Liver (tissue), 9 donors: ENCODE data around the gene BOLA2B. TPM values are rescaled to one million over a fixed set of nuclear protein-coding genes. Genes with fewer than 3 reads are reported as not detected.

Experiments
- DNase-seq: peaks from one replicate; pipeline ENCODE4 v3.0.0-alpha.2; 2017; ENCODE audit warnings: low spot score
- H3K27ac ChIP-seq, 2 donors: one replicate each; pipeline ENCODE4 v1.7.0; 2013; ENCODE audit warnings: inconsistent platforms in 2 of 2, low read length in 2 of 2, control low read depth in 1 of 2, low read depth in 1 of 2, mild to moderate bottlenecking in 1 of 2
- H3K27me3 ChIP-seq, 4 donors: one replicate each; pipeline versions ENCODE4 v1.6.1 to v1.7.0; 2013; ENCODE audit warnings: low read length in 3 of 4, inconsistent platforms in 1 of 4, mild to moderate bottlenecking in 1 of 4, moderate library complexity in 1 of 4; ENCODE audit not compliant: control insufficient read depth in 4 of 4, insufficient read depth in 4 of 4
- H3K36me3 ChIP-seq, 4 donors: one replicate each; pipeline versions ENCODE4 v1.6.1 to v1.7.0; 2013; ENCODE audit warnings: low read length in 3 of 4, mild to moderate bottlenecking in 3 of 4, low read depth in 1 of 4, moderate library complexity in 1 of 4; ENCODE audit not compliant: control insufficient read depth in 4 of 4, insufficient read depth in 3 of 4
- H3K4me1 ChIP-seq, 4 donors: one replicate each; pipeline versions ENCODE4 v1.6.1 to v1.7.0; 2013; ENCODE audit warnings: low read length in 3 of 4, mild to moderate bottlenecking in 3 of 4, moderate library complexity in 1 of 4; ENCODE audit not compliant: control insufficient read depth in 4 of 4, insufficient read depth in 4 of 4
- H3K4me3 ChIP-seq, 3 donors: one replicate each; pipeline versions ENCODE4 v1.6.1 to v1.7.0; 2013; ENCODE audit warnings: low read length in 3 of 3, control low read depth in 1 of 3, low read depth in 1 of 3, mild to moderate bottlenecking in 1 of 3
- H3K9ac ChIP-seq, 2 donors: one replicate each; pipeline ENCODE4 v1.7.0; 2013; ENCODE audit warnings: low read length in 2 of 2, mild to moderate bottlenecking in 2 of 2, moderate library complexity in 2 of 2, control low read depth in 1 of 2, low read depth in 1 of 2
- H3K9me3 ChIP-seq, 4 donors: one replicate each; pipeline versions ENCODE4 v1.6.1 to v1.7.0; 2013; ENCODE audit warnings: low read length in 3 of 4; ENCODE audit not compliant: control insufficient read depth in 4 of 4
- ATF3 ChIP-seq: IDR thresholded peaks from 2 replicates; pipeline ENCODE4 v1.6.1; 2016; ENCODE audit warnings: antibody characterized with exemption
- EGR1 ChIP-seq, 2 donors: IDR thresholded peaks; 2 replicates each; pipeline ENCODE4 v1.6.1; 2016 to 2018; ENCODE audit warnings: antibody characterized with exemption in 2 of 2, low read depth in 2 of 2
- FOXA1 ChIP-seq: IDR thresholded peaks from 2 replicates; pipeline ENCODE4 v1.6.1; 2016; ENCODE audit warnings: antibody characterized with exemption
- FOXA2 ChIP-seq: IDR thresholded peaks from 2 replicates; pipeline ENCODE4 v1.6.1; 2016; ENCODE audit warnings: antibody characterized with exemption
- GABPA ChIP-seq, 2 donors: IDR thresholded peaks in 1 of 2; conservative IDR thresholded peaks in 1 of 2; 2 replicates each; pipeline ENCODE4 v1.6.1; 2016; ENCODE audit warnings: antibody characterized with exemption in 2 of 2, mild to moderate bottlenecking in 1 of 2, moderate library complexity in 1 of 2
- HNF4A ChIP-seq, 2 donors: conservative IDR thresholded peaks; 2 replicates each; pipeline ENCODE4 v1.6.1; 2016; ENCODE audit warnings: antibody characterized with exemption in 2 of 2, mild to moderate bottlenecking in 2 of 2
- HNF4G ChIP-seq: IDR thresholded peaks from 2 replicates; pipeline ENCODE4 v1.6.1; 2016; ENCODE audit warnings: antibody characterized with exemption
- JUND ChIP-seq, 2 donors: IDR thresholded peaks; 2 replicates each; pipeline ENCODE4 v1.6.1; 2016; ENCODE audit warnings: antibody characterized with exemption in 2 of 2
- MAX ChIP-seq: IDR thresholded peaks from 2 replicates; pipeline ENCODE4 v1.6.1; 2016; ENCODE audit warnings: antibody characterized with exemption
- NR2F2 ChIP-seq: IDR thresholded peaks from 2 replicates; pipeline ENCODE4 v1.6.1; 2016; ENCODE audit warnings: antibody characterized with exemption
- RAD21 ChIP-seq, 2 donors: IDR thresholded peaks; 2 replicates each; pipeline ENCODE4 v1.6.1; 2016; ENCODE audit warnings: antibody characterized with exemption in 2 of 2, mild to moderate bottlenecking in 2 of 2
- RXRA ChIP-seq, 2 donors: IDR thresholded peaks; 2 replicates each; pipeline ENCODE4 v1.6.1; 2017 to 2018; ENCODE audit warnings: antibody characterized with exemption in 2 of 2, mild to moderate bottlenecking in 1 of 2
- SP1 ChIP-seq: IDR thresholded peaks from 2 replicates; pipeline ENCODE4 v1.6.1; 2018; ENCODE audit warnings: antibody characterized with exemption, mild to moderate bottlenecking
- TAF1 ChIP-seq: conservative IDR thresholded peaks from 2 replicates; pipeline ENCODE4 v1.6.1; 2016; ENCODE audit warnings: antibody characterized with exemption, mild to moderate bottlenecking
- YY1 ChIP-seq: IDR thresholded peaks from 2 replicates; pipeline ENCODE4 v1.6.1; 2016; ENCODE audit warnings: antibody characterized with exemption, mild to moderate bottlenecking
- ZBTB33 ChIP-seq: IDR thresholded peaks from 2 replicates; pipeline ENCODE4 v1.6.1; 2016; ENCODE audit warnings: antibody characterized with exemption
- WGBS: extraction: QIAGEN DNeasy Blood & Tissue Kit; methylation state at CpG from one replicate; pipeline ENCODE4 v1.1.7; 2013; 5-methylcytosine and 5-hydroxymethylcytosine counted together
- polyA plus RNA-seq, 2 donors: library from polyadenylated mRNA; stranded (reverse) in 1 of 2; unstranded in 1 of 2; fragments of 200-250 nt in 1 of 2; fragments of >200 nt in 1 of 2; fragmentation: Nextera tagmentation in 1 of 2; extraction: Ambion mirVana in 1 of 2; gene quantifications; one replicate each; pipeline versions ENCODE4 v1.2.1 to v1.2.3, GENCODE V29; 2013 to 2015
- total RNA-seq, 2 donors: library from RNA; depleted of rRNA; stranded (reverse); fragments of >200 nt; gene quantifications; one replicate each; pipeline ENCODE4 v1.2.3, GENCODE V29; 2014
- TF ChIP-seq, protein P1 (sequence below): fragments of 150-350 bp; IDR thresholded peaks from 2 replicates; pipeline ENCODE4 v1.5.1; 2017; ENCODE audit warnings: improper control_type of control experiment, low read depth, low read length; ENCODE audit not compliant: missing input control
- TF ChIP-seq, protein P2 (sequence below): IDR thresholded peaks from 2 replicates; pipeline ENCODE4 v1.6.1; 2016; ENCODE audit warnings: antibody characterized with exemption, mild to moderate bottlenecking
- donor health status: healthy.
- donor health status: healthy.
- donor health status: healthy.
- donor health status: healthy.
- donor health status: healthy.

Gene BOLA2B
- total and polyA plus RNA-seq, 4 donors, result 21.2 to 79.8 (median 56.8) TPM

DNA sequence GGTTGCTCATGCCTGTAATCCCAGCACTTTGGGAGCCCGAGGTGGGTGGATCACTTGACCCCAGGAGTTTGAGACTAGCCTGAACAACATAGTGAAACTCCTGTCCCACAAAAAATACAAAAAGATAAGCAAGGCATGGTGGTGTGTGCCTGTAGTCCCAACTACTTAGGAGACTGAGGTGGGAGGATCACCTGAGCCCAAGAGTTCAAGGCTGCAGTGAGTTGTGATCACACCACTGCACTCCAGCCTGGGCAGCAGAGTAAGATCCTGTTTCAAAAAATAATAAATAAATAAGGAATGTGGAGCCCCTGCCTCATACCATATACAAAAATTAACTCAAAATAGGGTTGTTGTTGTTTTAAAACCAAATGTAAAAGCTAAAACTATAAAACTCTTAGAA is 36.3 kb downstream of the BOLA2B start:
- Histone ChIP-seq H3K36me3 (no peaks in the 10 kb centered on the region), H3K4me1 (no peaks in the 10 kb centered on the region), H3K9me3 (no peaks in the 10 kb centered on the region), H3K27ac (no peak overlapping the region), H3K4me3 (no peak overlapping the region), H3K27me3 (no peaks in the 10 kb centered on the region), H3K9ac (no peak overlapping the region)
- no peak for TF ChIP-seq RXRA (IDR thresholded peaks at IDR 0.05)
- TF ChIP-seq EGR1 (IDR thresholded peaks at IDR 0.05; ENCODE audit: low read depth in 2 of 2), result no peak
- TF ChIP-seq RAD21 (IDR thresholded peaks at IDR 0.05), result no peak
- no peak for TF ChIP-seq FOXA1
- TF ChIP-seq YY1, result no peak
- TF ChIP-seq ZBTB33, result no peak
- TF ChIP-seq, protein P1, sequence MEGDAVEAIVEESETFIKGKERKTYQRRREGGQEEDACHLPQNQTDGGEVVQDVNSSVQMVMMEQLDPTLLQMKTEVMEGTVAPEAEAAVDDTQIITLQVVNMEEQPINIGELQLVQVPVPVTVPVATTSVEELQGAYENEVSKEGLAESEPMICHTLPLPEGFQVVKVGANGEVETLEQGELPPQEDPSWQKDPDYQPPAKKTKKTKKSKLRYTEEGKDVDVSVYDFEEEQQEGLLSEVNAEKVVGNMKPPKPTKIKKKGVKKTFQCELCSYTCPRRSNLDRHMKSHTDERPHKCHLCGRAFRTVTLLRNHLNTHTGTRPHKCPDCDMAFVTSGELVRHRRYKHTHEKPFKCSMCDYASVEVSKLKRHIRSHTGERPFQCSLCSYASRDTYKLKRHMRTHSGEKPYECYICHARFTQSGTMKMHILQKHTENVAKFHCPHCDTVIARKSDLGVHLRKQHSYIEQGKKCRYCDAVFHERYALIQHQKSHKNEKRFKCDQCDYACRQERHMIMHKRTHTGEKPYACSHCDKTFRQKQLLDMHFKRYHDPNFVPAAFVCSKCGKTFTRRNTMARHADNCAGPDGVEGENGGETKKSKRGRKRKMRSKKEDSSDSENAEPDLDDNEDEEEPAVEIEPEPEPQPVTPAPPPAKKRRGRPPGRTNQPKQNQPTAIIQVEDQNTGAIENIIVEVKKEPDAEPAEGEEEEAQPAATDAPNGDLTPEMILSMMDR, result no peak
- TF ChIP-seq FOXA2, result no peak
- TF ChIP-seq HNF4G, result no peak
- TF ChIP-seq JUND (IDR thresholded peaks at IDR 0.05), result no peak
- no peak for TF ChIP-seq SP1
- TF ChIP-seq, protein P2, sequence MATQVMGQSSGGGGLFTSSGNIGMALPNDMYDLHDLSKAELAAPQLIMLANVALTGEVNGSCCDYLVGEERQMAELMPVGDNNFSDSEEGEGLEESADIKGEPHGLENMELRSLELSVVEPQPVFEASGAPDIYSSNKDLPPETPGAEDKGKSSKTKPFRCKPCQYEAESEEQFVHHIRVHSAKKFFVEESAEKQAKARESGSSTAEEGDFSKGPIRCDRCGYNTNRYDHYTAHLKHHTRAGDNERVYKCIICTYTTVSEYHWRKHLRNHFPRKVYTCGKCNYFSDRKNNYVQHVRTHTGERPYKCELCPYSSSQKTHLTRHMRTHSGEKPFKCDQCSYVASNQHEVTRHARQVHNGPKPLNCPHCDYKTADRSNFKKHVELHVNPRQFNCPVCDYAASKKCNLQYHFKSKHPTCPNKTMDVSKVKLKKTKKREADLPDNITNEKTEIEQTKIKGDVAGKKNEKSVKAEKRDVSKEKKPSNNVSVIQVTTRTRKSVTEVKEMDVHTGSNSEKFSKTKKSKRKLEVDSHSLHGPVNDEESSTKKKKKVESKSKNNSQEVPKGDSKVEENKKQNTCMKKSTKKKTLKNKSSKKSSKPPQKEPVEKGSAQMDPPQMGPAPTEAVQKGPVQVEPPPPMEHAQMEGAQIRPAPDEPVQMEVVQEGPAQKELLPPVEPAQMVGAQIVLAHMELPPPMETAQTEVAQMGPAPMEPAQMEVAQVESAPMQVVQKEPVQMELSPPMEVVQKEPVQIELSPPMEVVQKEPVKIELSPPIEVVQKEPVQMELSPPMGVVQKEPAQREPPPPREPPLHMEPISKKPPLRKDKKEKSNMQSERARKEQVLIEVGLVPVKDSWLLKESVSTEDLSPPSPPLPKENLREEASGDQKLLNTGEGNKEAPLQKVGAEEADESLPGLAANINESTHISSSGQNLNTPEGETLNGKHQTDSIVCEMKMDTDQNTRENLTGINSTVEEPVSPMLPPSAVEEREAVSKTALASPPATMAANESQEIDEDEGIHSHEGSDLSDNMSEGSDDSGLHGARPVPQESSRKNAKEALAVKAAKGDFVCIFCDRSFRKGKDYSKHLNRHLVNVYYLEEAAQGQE, result no peak
- no peak for TF ChIP-seq TAF1
- TF ChIP-seq MAX, result no peak
- TF ChIP-seq GABPA (IDR thresholded peaks at IDR 0.05 in 1 of 2, conservative IDR thresholded peaks at IDR 0.05 in 1 of 2), result no peak
- TF ChIP-seq ATF3, result no peak
- TF ChIP-seq NR2F2, result no peak
- TF ChIP-seq HNF4A (conservative IDR thresholded peaks at IDR 0.05), result no peak
- WGBS, result 82% methylated on average over 1 of the region's 1 CpG
- DNase-seq, result no peak
